Neural cell (in vitro differentiated cells): ENCODE results near the gene FN1.

Experiments
- CTCF ChIP-seq: fragments of 450-650 bp; IDR thresholded peaks from 2 replicates; pipeline ENCODE4 v1.5.1; 2014; ENCODE audit warnings: antibody characterized with exemption, mild to moderate bottlenecking, moderate library complexity; ENCODE audit not compliant: poor library complexity, severe bottlenecking
- EP300 ChIP-seq: fragments of 450-650 bp; conservative IDR thresholded peaks from 2 replicates; pipeline ENCODE4 v1.6.1; 2014; ENCODE audit warnings: antibody characterized with exemption, mild to moderate bottlenecking, moderate library complexity; ENCODE audit not compliant: poor library complexity, severe bottlenecking
- EZH2 ChIP-seq: fragments of 200-600, 300-800 bp; shearing (Covaris generic), sonication (generic); IDR thresholded peaks from 2 replicates; pipeline ENCODE4 v1.6.1; 2014; ENCODE audit warnings: antibody characterized with exemption, low read length, borderline replicate concordance, mild to moderate bottlenecking; ENCODE audit not compliant: insufficient read depth, poor library complexity, severe bottlenecking
- POLR2AphosphoS5 ChIP-seq: IDR thresholded peaks from 2 replicates; pipeline ENCODE4 v1.6.1; 2012
- REST ChIP-seq: IDR thresholded peaks from 2 replicates; pipeline ENCODE4 v1.6.1; 2012; ENCODE audit warnings: borderline replicate concordance
- SMC3 ChIP-seq: fragments of 450-650 bp; conservative IDR thresholded peaks from 2 replicates; pipeline ENCODE4 v1.6.1; 2014; ENCODE audit warnings: antibody characterized with exemption, mild to moderate bottlenecking, moderate library complexity; ENCODE audit not compliant: poor library complexity

- TF ChIP-seq CTCF (no peak), REST (no peak), EZH2 (no peak), POLR2AphosphoS5 (no peak), SMC3 (no peak), EP300 (no peak)
Measured at GRCh38 chr2:215410932-215411285, 25.0 kb downstream of the FN1 start.
